WERI-Rb-1 (cell line): ENCODE measurements around the gene BCAS2.

Source experiments
- DNase-seq: peaks from one replicate; pipeline ENCODE4 v3.0.0-alpha.2; 2020
- H3K27ac ChIP-seq: fragments of 250-450 bp; sonication (Bioruptor Pico); 2 replicates; pipeline ENCODE4 v1.5.1; 2020; ENCODE audit warnings: mild to moderate bottlenecking, moderate library complexity
- H3K27me3 ChIP-seq: fragments of 250-450 bp; sonication (Bioruptor Pico); 2 replicates; pipeline ENCODE4 v1.5.1; 2021; ENCODE audit warnings: mild to moderate bottlenecking, low read depth, moderate library complexity; ENCODE audit not compliant: insufficient read depth, severe bottlenecking
- H3K36me3 ChIP-seq: fragments of 250-450 bp; sonication (Bioruptor Pico); 2 replicates; pipeline ENCODE4 v1.5.1; 2020; ENCODE audit warnings: mild to moderate bottlenecking, moderate library complexity
- H3K4me3 ChIP-seq: 2 replicates; pipeline ENCODE4 v1.5.1; 2011; ENCODE audit warnings: low read depth, mild to moderate bottlenecking, control low read depth, low read length
- H3K9me3 ChIP-seq: fragments of 250-450 bp; sonication (Bioruptor Pico); 2 replicates; pipeline ENCODE4 v1.5.1; 2021; ENCODE audit warnings: mild to moderate bottlenecking, moderate library complexity; ENCODE audit not compliant: severe bottlenecking
- TF ChIP-seq, protein P1 (sequence below): IDR thresholded peaks from 2 replicates; pipeline ENCODE4 v1.5.1; 2011; ENCODE audit warnings: low read depth, mild to moderate bottlenecking, control low read depth, inconsistent platforms, low read length

Gene BCAS2

DNA sequence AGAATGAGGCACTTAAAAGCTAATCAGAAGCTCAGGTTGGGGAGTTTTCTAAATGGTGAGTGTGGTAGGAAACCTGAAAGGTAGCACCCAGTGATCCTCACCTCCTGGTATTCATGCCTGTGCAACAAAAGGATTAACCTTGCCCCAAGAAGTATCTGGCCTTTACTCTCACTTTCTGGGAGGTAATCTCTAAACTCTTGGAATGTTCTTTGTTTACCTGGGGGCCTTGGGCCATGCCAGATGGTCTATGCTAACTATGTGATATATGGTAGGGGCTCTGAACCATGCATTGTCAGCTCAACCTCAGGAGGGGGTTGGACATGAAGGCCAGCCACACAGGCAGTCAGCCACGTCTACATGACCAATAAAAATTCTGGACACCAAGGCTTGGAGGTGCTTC is 46.0 kb downstream of the BCAS2 start:
- H3K27me3 ChIP-seq, result no peaks in the 10 kb centered on the region
- no peaks in the 10 kb centered on the region for H3K36me3 ChIP-seq
- no peaks in the 10 kb centered on the region for H3K9me3 ChIP-seq
- no peak overlapping the region for H3K27ac ChIP-seq
- TF ChIP-seq, protein P1, sequence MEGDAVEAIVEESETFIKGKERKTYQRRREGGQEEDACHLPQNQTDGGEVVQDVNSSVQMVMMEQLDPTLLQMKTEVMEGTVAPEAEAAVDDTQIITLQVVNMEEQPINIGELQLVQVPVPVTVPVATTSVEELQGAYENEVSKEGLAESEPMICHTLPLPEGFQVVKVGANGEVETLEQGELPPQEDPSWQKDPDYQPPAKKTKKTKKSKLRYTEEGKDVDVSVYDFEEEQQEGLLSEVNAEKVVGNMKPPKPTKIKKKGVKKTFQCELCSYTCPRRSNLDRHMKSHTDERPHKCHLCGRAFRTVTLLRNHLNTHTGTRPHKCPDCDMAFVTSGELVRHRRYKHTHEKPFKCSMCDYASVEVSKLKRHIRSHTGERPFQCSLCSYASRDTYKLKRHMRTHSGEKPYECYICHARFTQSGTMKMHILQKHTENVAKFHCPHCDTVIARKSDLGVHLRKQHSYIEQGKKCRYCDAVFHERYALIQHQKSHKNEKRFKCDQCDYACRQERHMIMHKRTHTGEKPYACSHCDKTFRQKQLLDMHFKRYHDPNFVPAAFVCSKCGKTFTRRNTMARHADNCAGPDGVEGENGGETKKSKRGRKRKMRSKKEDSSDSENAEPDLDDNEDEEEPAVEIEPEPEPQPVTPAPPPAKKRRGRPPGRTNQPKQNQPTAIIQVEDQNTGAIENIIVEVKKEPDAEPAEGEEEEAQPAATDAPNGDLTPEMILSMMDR, result no peak
- DNase-seq, result no peak
- no peak overlapping the region for H3K4me3 ChIP-seq

DNA sequence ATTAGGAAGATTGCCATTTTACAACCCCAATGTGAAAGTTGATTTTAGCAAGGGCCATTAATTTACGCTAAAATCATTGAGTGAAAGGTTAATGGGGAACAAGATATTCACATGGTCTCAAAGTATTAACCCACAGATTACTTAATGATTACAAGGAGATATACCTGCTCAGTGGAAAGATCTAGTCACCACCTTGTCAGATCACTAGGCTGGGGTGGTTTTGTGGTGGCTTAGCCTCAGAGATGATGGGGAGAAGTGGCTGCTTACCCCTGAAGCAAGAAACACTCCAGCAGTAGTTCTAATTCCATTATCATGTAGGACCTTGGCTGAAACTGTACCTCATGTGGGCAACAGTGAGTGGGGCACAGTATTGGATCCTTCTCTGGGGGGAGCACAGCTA is 50.3 kb downstream of the BCAS2 start:
- no peaks in the 10 kb centered on the region for H3K9me3 ChIP-seq
- no peaks in the 10 kb centered on the region for H3K36me3 ChIP-seq
- H3K27me3 ChIP-seq, result no peaks in the 10 kb centered on the region
- H3K4me3 ChIP-seq, result no peak overlapping the region
- H3K27ac ChIP-seq, result no peak overlapping the region
- DNase-seq, result no peak
- TF ChIP-seq, protein P1, result no peak

DNA sequence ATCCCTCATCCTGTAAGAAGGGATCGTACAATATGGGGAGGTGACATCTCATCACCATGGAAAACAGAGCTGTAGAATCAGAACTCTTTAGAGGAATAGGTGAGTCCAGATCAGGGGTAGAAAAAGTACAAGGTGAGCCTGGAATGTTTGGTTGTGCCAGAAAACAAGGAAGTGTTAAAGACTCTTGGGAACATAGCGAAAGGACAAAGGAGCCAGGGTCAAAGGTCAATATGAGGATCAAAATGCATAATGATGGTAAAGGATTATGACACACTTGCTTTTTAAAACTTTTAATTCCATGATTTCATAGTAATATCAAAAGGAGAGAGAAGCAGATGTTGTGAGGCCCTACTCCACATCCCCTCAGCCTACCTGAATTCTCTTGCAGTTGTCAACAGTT is 51.2 kb downstream of the BCAS2 start:
- Histone ChIP-seq H3K27ac (no peak overlapping the region), H3K36me3 (no peaks in the 10 kb centered on the region), H3K27me3 (no peaks in the 10 kb centered on the region), H3K9me3 (no peaks in the 10 kb centered on the region), H3K4me3 (no peak overlapping the region)
- no peak for DNase-seq
- TF ChIP-seq, protein P1, result no peak

DNA sequence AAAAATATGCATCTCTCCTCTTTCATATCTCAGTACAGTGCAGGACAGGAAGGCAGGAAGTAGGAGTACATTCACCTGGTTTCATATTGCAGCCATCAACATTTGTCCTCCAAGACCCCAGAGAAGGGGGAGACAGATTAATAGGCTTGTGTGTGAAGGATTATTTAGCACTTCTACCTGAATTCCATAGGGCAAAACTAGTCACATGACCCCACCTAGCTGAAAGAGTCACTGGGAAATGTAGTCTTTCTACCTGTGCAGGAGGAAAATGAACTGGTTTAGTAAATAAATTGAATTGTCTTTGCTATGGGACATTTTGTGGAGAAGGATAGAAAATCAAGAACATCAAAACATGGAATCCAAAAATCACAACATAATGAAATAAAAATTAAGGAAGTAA is 56.5 kb downstream of the BCAS2 start:
- Histone ChIP-seq H3K27me3 (no peaks in the 10 kb centered on the region), H3K9me3 (no peaks in the 10 kb centered on the region), H3K4me3 (no peak overlapping the region), H3K27ac (no peak overlapping the region), H3K36me3 (no peaks in the 10 kb centered on the region)
- no peak for DNase-seq
- TF ChIP-seq, protein P1, result no peak

DNA sequence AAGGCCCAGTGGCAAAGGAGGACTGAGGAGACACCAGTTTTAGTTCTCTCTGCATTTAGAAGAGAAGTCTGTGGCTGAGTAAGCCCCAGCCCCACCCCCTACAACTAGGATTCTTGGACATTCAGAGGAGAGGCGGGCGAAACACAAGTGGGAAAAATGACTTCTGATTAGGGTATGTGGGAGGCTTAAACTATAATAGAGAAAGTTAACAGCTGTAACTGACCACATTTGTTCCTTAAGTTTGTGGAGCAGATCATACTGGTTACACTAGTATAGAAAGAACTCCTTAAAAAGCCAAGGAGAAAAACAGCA is 59.2 kb downstream of the BCAS2 start:
- TF ChIP-seq, protein P1, result no peak
- H3K4me3 ChIP-seq, result no peak overlapping the region
- no peaks in the 10 kb centered on the region for H3K36me3 ChIP-seq
- no peaks in the 10 kb centered on the region for H3K27me3 ChIP-seq
- no peaks in the 10 kb centered on the region for H3K9me3 ChIP-seq
- H3K27ac ChIP-seq, result no peak overlapping the region
- no peak for DNase-seq

DNA sequence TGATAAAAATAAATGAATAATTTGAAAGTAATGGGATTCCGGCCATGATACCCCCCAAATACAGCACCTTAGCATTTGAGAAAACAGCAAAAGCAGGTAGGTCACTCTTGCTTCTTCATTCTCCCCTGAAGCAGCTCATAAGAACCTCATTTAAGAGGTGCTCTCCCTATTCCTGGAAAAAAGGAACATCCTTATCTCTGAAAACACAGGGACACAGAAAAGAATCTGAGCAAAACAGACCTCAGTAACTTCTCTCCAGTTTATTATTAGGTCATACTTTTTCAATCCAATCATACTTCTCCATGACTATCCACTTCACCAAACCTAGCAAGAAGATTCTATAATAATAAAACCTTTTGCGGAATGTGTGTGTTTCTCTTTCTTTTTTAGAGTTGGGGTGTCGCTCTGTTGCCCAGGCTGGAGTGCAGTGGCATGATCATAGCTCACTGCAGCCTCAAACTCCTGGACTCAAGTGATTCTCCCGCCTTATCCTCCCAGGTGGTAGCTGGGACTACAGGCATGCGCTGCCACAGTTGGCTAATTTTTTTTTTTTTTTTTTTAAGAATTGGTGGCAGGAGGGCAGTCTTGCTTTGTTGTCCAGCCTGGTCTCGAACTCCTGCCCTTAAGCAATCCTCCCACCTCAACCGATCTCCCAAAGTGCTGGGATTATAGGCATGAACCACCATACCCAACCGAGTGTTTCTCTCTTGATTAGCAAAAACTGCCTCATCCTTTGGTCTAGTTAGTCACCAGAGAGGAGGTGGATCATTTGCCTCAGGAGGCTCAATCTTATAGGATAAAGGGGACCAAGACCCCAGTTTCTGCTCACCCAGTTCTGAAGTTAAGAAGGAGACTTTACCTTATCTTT is 59.8 kb downstream of the BCAS2 start:
- Histone ChIP-seq H3K27ac (no peak overlapping the region), H3K36me3 (no peaks in the 10 kb centered on the region), H3K9me3 (no peaks in the 10 kb centered on the region), H3K27me3 (no peaks in the 10 kb centered on the region), H3K4me3 (no peak overlapping the region)
- TF ChIP-seq, protein P1, result no peak
- no peak for DNase-seq
